Left lung (tissue), 10 donors: ENCODE results near the gene ATP7B. TPM values are rescaled to one million over a fixed set of nuclear protein-coding genes. Genes with fewer than 3 reads are reported as not detected.
"Not testable (repeated sequence)": the region's sequence is repeated elsewhere in the genome, so short reads cannot be mapped to it uniquely, and the experiment has no call there.

Experiments used
- ATAC-seq: fragments of 200-7000 bp; cut with Tn5 transposase; one replicate; pipeline ENCODE4 v1.9.1; 2020; ENCODE audit warnings: moderate library complexity
- DNase-seq, 4 donors: peaks; one replicate each; pipeline ENCODE4 v3.0.0-alpha.2; 2013 to 2020
- H3K27ac ChIP-seq, 2 donors: fragments of 200-600 bp; sonication (generic) in 1 of 2; one replicate each; pipeline versions ENCODE4 v1.5.0 to v1.8.0; 2020 to 2021
- H3K27me3 ChIP-seq, 2 donors: fragments of 200-600 bp; sonication (generic) in 1 of 2; one replicate each; pipeline versions ENCODE4 v1.5.0 to v1.8.0; 2020 to 2021
- H3K36me3 ChIP-seq, 2 donors: fragments of 200-600 bp; sonication (generic) in 1 of 2; one replicate each; pipeline versions ENCODE4 v1.5.0 to v1.8.0; 2020 to 2021
- H3K4me1 ChIP-seq, 2 donors: fragments of 200-600 bp; one replicate each; pipeline ENCODE4 v1.8.0; 2021
- H3K4me3 ChIP-seq, 2 donors: fragments of 200-600 bp; sonication (generic) in 1 of 2; one replicate each; pipeline versions ENCODE4 v1.5.0 to v1.8.0; 2020 to 2021; ENCODE audit warnings: mild to moderate bottlenecking in 1 of 2
- H3K9me3 ChIP-seq, 2 donors: fragments of 200-600 bp; sonication (generic) in 1 of 2; one replicate each; pipeline versions ENCODE4 v1.5.0 to v1.8.0; 2020 to 2021
- intact Hi-C, 2 donors: fragments of 100-400 bp; cut with DNase I; formaldehyde crosslinking; loops; one replicate each; pipeline versions ENCODE4 v1.11.2 to v1.14.2; 2022
- polyA plus RNA-seq, 6 donors: library from polyadenylated mRNA; unstranded; fragments of 120-200 nt; gene quantifications; one replicate each; pipeline ENCODE4 v1.2.1, GENCODE V29; 2013; ENCODE audit not compliant: insufficient read length in 6 of 6
- total RNA-seq, 2 donors: library from RNA; stranded (reverse); fragmentation: NEBNext Ultra II Directional; extraction: Animal tissue kit (Norgen Biotek cat#: 25700); gene quantifications; one replicate each; pipeline ENCODE4 v1.2.1, GENCODE V29; 2021
- TF ChIP-seq, protein P1 (sequence below), 2 donors: fragments of 200-600 bp; sonication (generic) in 1 of 2; IDR thresholded peaks; one replicate each; pipeline versions ENCODE4 v1.5.0 to v1.8.0; 2021; ENCODE audit warnings: antibody characterized with exemption in 2 of 2
- donor health status: DM: no; HTN: yes; CAD: no.
- donor health status: DM: no; HTN: no; CAD: no.

ATP7B gene
- total and polyA plus RNA-seq, 8 donors: 5.9 to 20.5 (median 18.4) TPM

DNA sequence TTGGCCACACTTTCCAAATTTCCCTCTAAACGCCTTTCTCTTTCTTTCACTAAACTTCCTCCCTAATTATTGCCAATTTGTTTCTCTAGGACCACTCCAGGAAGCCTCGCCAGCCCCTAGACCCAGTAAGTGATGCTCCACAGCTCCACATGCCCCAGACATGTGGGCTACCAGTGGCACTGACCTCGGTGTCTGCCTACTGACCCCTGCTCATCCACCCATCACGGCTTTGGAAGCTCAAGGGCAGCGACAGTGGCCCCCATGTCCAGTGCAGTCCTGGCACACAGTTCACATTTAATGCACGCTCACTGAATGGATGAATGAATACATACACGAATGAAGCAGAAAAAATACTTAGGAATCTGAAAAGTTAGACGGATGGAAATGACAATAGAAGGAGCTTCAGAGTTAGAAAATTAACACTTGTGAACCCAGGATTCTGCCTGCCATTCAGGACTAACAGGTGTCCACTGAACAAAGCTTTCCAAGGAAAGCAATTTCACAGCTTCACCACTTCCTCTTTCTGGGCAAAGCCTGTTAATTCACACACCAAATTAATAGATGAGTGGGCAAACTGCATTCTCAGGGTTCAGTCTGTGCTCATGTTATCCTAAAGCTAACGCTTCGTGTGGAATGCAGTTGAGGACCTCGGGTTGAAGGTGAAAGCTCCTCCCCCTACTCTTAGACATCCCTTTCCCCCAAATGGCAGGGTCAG, 98.6 kb downstream of the ATP7B start:
- Histone ChIP-seq H3K4me3 (no peak overlapping the region), H3K9me3 (no peaks in the 10 kb centered on the region), H3K36me3 (no peaks in the 10 kb centered on the region), H3K27me3 (no peaks in the 10 kb centered on the region), H3K27ac (no peak overlapping the region), H3K4me1 (no peaks in the 10 kb centered on the region)
- no peak for ATAC-seq
- intact Hi-C loops: no loop called here
- DNase-seq: peak in 1 of 4 donors; percentile 9
- TF ChIP-seq, protein P1, sequence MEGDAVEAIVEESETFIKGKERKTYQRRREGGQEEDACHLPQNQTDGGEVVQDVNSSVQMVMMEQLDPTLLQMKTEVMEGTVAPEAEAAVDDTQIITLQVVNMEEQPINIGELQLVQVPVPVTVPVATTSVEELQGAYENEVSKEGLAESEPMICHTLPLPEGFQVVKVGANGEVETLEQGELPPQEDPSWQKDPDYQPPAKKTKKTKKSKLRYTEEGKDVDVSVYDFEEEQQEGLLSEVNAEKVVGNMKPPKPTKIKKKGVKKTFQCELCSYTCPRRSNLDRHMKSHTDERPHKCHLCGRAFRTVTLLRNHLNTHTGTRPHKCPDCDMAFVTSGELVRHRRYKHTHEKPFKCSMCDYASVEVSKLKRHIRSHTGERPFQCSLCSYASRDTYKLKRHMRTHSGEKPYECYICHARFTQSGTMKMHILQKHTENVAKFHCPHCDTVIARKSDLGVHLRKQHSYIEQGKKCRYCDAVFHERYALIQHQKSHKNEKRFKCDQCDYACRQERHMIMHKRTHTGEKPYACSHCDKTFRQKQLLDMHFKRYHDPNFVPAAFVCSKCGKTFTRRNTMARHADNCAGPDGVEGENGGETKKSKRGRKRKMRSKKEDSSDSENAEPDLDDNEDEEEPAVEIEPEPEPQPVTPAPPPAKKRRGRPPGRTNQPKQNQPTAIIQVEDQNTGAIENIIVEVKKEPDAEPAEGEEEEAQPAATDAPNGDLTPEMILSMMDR (IDR thresholded peaks at IDR 0.05): no peak

DNA sequence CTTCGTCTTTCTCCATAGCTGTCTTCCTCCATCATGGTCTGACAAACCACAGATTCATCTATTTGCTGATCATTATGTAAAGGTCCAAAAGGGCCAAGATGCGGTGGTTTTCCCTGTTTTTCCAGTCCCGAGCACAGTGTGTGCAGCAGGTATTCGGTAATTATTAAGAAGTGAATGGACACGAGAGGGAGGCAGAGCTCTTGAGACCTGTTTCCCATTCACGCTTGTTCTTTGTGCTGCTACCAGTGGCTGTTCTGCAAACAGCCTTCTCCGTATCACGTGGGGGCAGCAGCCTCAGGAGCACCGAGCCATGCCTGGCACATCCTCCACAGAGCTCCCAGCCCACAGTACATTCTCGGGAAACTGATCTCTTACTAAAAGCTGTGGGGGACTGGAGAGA, 99.2 kb downstream of the ATP7B start:
- Histone ChIP-seq H3K36me3 (no peaks in the 10 kb centered on the region), H3K9me3 (no peaks in the 10 kb centered on the region), H3K4me3 (no peak overlapping the region), H3K4me1 (no peaks in the 10 kb centered on the region), H3K27ac (no peak overlapping the region), H3K27me3 (no peaks in the 10 kb centered on the region)
- ATAC-seq (peak; percentile 80), DNase-seq (peak in 1 of 4 donors; percentile 61)
- intact Hi-C loops: no loop called here
- TF ChIP-seq, protein P1 (IDR thresholded peaks at IDR 0.05): no peak

DNA sequence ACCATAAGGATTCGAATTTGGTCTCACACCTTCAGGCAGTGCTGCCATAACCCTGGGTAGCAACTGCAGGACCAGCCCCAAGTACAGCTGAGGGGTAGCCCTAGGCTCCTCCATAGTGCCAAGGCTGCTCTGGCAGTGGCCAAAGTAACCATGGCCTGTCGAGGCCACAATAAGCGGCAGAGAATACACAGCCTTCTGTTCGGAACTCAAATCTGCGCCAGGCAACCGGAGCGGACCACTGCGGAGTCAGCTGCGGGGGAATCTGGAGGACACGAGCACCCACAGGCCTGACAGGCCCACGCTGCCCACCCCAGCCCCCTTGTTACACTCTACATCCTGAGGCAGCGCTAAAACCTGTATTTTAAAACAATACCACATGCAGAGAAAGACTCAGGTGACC, 100.7 kb downstream of the ATP7B start:
- no peak overlapping the region for H3K27ac ChIP-seq
- no peaks in the 10 kb centered on the region for H3K9me3 ChIP-seq
- H3K27me3 ChIP-seq: no peaks in the 10 kb centered on the region
- intact Hi-C loops: no loop called here
- DNase-seq (no peak), ATAC-seq (no peak)
- no peak overlapping the region for H3K4me3 ChIP-seq
- TF ChIP-seq, protein P1 (IDR thresholded peaks at IDR 0.05): no peak
- no peaks in the 10 kb centered on the region for H3K36me3 ChIP-seq
- no peaks in the 10 kb centered on the region for H3K4me1 ChIP-seq

DNA sequence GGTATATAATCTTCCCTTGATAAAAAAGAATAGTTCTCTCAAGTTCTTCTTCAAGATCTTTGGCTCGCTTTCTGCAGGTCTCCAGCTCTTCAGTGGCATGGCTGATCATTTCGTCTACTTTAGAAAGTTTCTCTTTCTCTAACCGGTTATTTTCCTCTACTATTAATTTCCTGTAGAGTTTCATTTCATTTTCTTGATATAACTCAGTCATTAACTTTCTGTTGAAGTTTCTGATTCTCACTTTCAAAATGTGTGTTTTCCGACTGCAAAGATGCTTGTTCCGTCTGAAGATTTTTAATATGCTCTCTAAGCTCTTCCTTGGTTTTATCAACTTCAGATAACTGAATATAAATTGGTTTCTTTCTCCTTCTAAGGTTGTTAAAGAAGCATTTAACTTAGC, 102.0 kb downstream of the ATP7B start:
- H3K36me3 ChIP-seq, H3K9me3 ChIP-seq, H3K27ac ChIP-seq, H3K27me3 ChIP-seq, ATAC-seq, H3K4me3 ChIP-seq, intact Hi-C loops, DNase-seq, H3K4me1 ChIP-seq: not testable (repeated sequence)

DNA sequence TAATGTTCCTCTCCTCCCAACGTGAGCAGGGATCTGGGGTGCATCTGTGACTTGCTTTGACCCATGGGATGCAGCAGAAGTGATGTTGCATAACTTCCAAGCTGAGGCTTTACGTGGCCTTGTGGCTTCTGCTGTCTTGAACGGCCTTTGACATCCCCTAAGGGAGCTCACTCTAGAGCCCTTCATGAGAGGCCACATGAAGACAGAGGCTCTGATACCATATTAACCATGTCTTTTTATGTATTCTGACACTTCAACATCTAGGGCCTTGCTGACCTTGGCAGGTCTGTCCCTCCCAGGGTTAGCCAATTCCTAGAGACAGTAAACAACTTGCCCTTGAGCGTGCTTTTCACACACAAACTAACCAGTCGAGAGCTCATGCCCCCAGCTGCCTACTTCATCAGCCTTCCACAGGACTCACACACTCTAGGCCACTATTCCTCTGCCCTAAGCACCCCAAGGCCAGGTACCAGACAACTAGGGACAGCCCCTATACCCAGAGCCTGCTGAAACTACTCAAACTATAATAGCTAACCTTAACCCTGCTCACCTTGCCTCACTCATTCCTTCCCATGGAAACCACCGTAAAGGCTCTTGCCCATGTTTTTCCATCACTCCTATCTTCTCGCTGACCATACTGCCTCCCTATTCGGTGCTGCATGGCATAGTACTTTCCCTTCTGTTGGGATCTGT, 104.1 kb downstream of the ATP7B start:
- H3K4me1 ChIP-seq: no peaks in the 10 kb centered on the region
- H3K27me3 ChIP-seq: no peaks in the 10 kb centered on the region
- no peaks in the 10 kb centered on the region for H3K9me3 ChIP-seq
- H3K36me3 ChIP-seq: no peaks in the 10 kb centered on the region
- no peak overlapping the region for H3K27ac ChIP-seq
- no peak for DNase-seq
- TF ChIP-seq, protein P1 (IDR thresholded peaks at IDR 0.05): no peak
- intact Hi-C loops: no loop called here
- no peak overlapping the region for H3K4me3 ChIP-seq
- no peak for ATAC-seq
